Ovary (tissue), 10 donors: ENCODE data around the gene GNPAT. TPM values are rescaled to one million over a fixed set of nuclear protein-coding genes. Genes with fewer than 3 reads are reported as not detected.

ENCODE experiments used
- DNase-seq, 5 donors: peaks; one replicate each; pipeline ENCODE4 v3.0.0-alpha.2; 2019 to 2020
- H3K27ac ChIP-seq, 2 donors: fragments of 200-600 bp; one replicate each; pipeline versions ENCODE4 v1.5.1 to v1.8.0; 2019 to 2022
- H3K27me3 ChIP-seq: fragments of 200-600 bp; one replicate; pipeline ENCODE4 v1.8.0; 2022
- H3K36me3 ChIP-seq: fragments of 200-600 bp; sonication (generic); one replicate; pipeline ENCODE4 v1.5.1; 2019
- H3K4me1 ChIP-seq: one replicate; pipeline ENCODE4 v1.8.1; 2013; ENCODE audit warnings: mild to moderate bottlenecking, moderate library complexity; ENCODE audit not compliant: insufficient read depth
- H3K4me3 ChIP-seq: fragments of 200-600 bp; sonication (generic); one replicate; pipeline ENCODE4 v1.5.1; 2017
- H3K9me3 ChIP-seq, 2 donors: fragments of 200-600 bp in 1 of 2; sonication (generic) in 1 of 2; one replicate each; pipeline versions ENCODE4 v1.5.1 to v1.8.1; 2013 to 2019; ENCODE audit warnings: mild to moderate bottlenecking in 1 of 2, moderate library complexity in 1 of 2
- CTCF ChIP-seq, 3 donors: fragments of 450-650 bp in 2 of 3; fragments of 200-600 bp in 1 of 3; IDR thresholded peaks; one replicate each; pipeline versions ENCODE4 v1.5.1 to v1.8.0; 2016 to 2022; ENCODE audit warnings: antibody characterized with exemption in 3 of 3, mild to moderate bottlenecking in 1 of 3
- EP300 ChIP-seq: sonication (generic); formaldehyde crosslinking; IDR thresholded peaks from one replicate; pipeline ENCODE4 v1.6.1; 2017; ENCODE audit warnings: antibody characterized with exemption
- POLR2A ChIP-seq: fragments of 450-650 bp; IDR thresholded peaks from one replicate; pipeline ENCODE4 v1.6.1; 2017; ENCODE audit warnings: antibody characterized with exemption, mild to moderate bottlenecking, moderate library complexity
- WGBS, 3 donors: extraction: QIAGEN DNeasy Blood & Tissue Kit in 1 of 3; methylation state at CpG; one replicate each; pipeline versions ENCODE4 v1.1.5 to v1.1.7; 2013 to 2017; 5-methylcytosine and 5-hydroxymethylcytosine counted together
- intact Hi-C, 4 donors: fragments of 100-400 bp; cut with DNase I; formaldehyde crosslinking; loops; one replicate each; pipeline versions ENCODE4 v1.11.0 to v1.15.1; 2022 to 2023
- long read RNA-seq, 3 donors: library from polyadenylated mRNA in 2 of 3; unstranded in 2 of 3; transcript quantifications; one replicate each; pipeline ENCODE4 v2.0.0 and lab custom pipeline, GENCODE V29; 2021 to 2026
- polyA plus RNA-seq, 2 donors: library from polyadenylated mRNA; stranded (reverse); fragments of 200-250 nt in 1 of 2; fragments of 350-450 nt in 1 of 2; fragmentation: Illumina TruSeq in 1 of 2; extraction: RNeasy Lipid Tissue Mini Kit (QIAGEN cat#74804) in 1 of 2; gene quantifications; one replicate each; pipeline ENCODE4 v1.2.3, GENCODE V29; 2013 to 2014
- total RNA-seq, 7 donors: library from RNA; depleted of rRNA in 2 of 7; stranded (reverse); fragments of >200 nt in 2 of 7; fragmentation: NEBNext Ultra II Directional in 3 of 7; extraction: Animal tissue kit (Norgen Biotek cat#: 25700) in 3 of 7; gene quantifications; one replicate each; pipeline versions ENCODE4 v1.1.0 to v1.2.4, GENCODE V29; 2016 to 2023
- donor health status: DM: no; HTN: no; CAD: no; lungs with moderate emphysema.
- donor health status: DM: no; HTN: no; CAD: no.
- donor health status: Bipolar disorder and iron deficiency.
- donor health status: DM: yes; HTN: yes; CAD: no.
- donor health status: DM: no; HTN: no; CAD: no.
- donor health status: DM: yes; HTN: yes; CAD: no.

Gene GNPAT
- 10 to 100 TPM; 22.5 to 34.5 (median 30.2) TPM for total RNA-seq
- polyA plus RNA-seq = 10 to 100 TPM; 24.3 to 35.3 TPM
- long read RNA-seq, donor 1, transcript GNPAT-201 (16 exons, 2,643 nt) = major isoform, 255 of 371 reads
- long read RNA-seq, donor 1, partial matches to known transcripts = 40 of 371 reads
- long read RNA-seq, donor 1, other reads (novel, unspliced or antisense) = 74 of 371 reads
- long read RNA-seq, donor 2, transcript GNPAT-201 (16 exons, 2,643 nt) = major isoform, 16 of 30 reads
- long read RNA-seq, donor 2, partial matches to known transcripts = 13 of 30 reads
- long read RNA-seq, donor 2, other reads (novel, unspliced or antisense) = 0 of 30 reads
- long read RNA-seq, donor 3, transcript GNPAT-201 (16 exons, 2,643 nt) = major isoform, 84 of 101 reads
- long read RNA-seq, donor 3, partial matches to known transcripts = 2 of 101 reads
- long read RNA-seq, donor 3, other reads (novel, unspliced or antisense) = 15 of 101 reads

DNA sequence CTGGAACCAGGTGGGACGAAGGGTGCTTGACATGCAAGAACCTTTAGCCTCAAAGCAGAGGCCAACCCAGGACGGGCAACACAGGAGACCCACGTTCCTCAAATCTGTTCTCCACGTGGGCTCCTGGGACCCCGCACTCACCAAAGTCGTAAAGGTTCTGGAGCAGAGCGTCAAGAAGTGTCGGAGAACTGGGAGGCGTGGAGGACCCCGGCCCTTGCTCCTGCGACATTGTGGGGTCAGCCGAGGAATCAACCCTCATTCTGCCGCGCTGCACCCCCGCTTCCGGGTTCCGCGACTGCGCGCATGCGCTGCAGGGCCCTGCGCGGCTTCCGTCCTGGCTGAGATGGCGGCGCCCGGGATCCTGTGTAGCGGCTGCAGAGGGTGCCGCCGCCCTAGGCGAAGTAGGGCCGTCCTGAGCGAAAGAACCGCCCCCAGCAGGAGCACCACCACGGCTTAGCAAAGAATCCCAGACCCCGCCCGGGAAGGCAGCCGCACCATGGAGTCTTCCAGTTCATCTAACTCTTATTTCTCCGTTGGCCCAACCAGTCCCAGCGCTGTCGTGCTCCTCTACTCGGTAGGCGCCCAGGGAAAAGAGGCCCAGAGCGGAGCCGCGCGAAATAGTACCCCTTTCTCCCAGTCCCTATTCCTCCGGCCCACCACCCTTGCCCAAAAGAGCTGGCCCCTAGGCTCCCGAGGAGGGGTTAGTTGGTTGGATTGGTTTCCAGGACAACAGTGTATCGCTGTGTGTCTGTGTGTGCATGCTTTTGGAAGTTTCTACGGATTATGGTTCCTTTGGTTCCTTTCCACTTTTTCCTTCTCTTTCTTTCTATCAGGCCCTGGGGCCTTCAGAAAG is at the start of gene GNPAT:
GNPAT (plus strand) TSS at position 330 of the 853 bp plus-strand sequence; CDS start at position 497, 167 bp downstream.
- no peaks in the 10 kb centered on the region for H3K36me3 ChIP-seq
- WGBS, 3 donors = 0 to 1% (median 0%) methylated on average over 51 of the region's 51 CpGs
- TF ChIP-seq EP300 = no peak
- peak; percentile 75 for TF ChIP-seq POLR2A
- peak within 1 kb of the TSS; percentile 89 for H3K4me3 ChIP-seq
- peaks cover 8% of the 10 kb centered on the region for H3K4me1 ChIP-seq
- H3K27me3 ChIP-seq = no peaks in the 10 kb centered on the region
- peak within 1 kb of the TSS; percentile 3 to 67 for H3K27ac ChIP-seq
- DNase-seq = peak; percentile 80 to 92 (median 87)
- intact Hi-C loops = no loop called here
- no peaks in the 10 kb centered on the region for H3K9me3 ChIP-seq

DNA sequence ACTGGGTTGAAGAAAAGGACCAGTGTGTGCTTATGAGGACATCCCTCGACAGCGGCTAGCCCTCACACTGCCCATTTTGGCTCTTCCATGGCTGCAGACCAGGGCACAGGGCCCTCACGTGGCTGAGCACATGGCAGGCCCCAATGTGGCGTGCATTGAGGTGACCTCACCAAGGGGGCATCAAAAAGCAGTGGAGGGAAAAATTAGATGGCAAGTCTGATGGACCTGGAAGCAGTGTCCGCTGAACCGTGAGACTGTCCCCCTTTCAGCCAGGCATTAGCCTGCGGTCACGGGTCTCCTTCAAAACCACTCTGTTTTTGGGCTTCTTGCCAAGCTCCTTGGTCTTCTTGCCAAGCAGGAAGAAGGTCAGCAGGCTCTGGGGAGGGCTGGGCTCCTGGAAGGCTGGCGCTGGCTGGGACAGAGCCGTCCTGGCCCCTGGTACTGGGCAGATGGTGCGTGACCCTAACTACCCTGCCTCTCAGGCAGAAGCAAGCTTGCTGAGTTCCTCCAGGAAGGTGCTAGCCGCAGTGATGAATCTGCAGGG is 48.3 kb upstream of the GNPAT start:
- intact Hi-C loops = no loop called here
- Histone ChIP-seq H3K27ac (no peak overlapping the region), H3K36me3 (no peaks in the 10 kb centered on the region), H3K4me1 (no peaks in the 10 kb centered on the region), H3K27me3 (no peaks in the 10 kb centered on the region), H3K9me3 (no peaks in the 10 kb centered on the region), H3K4me3 (no peak overlapping the region)
- no peak for DNase-seq
- 38 to 49% (median 38%) methylated on average over 12 of the region's 12 CpGs for WGBS, 3 donors
- no peak for TF ChIP-seq POLR2A
- no peak for TF ChIP-seq EP300
- TF ChIP-seq CTCF (IDR thresholded peaks at IDR 0.05) = no peak

GRCh38 chr1:231193710-231194340 is 47.2 kb upstream of the GNPAT start:
- intact Hi-C loops = no loop called here
- H3K4me3 ChIP-seq = no peak overlapping the region
- 52 to 60% (median 59%) methylated on average over 10 of the region's 10 CpGs for WGBS, 3 donors
- no peaks in the 10 kb centered on the region for H3K27me3 ChIP-seq
- no peak for DNase-seq
- no peaks in the 10 kb centered on the region for H3K9me3 ChIP-seq
- no peak overlapping the region for H3K27ac ChIP-seq
- no peaks in the 10 kb centered on the region for H3K36me3 ChIP-seq
- TF ChIP-seq CTCF (IDR thresholded peaks at IDR 0.05) (no peak), EP300 (no peak), POLR2A (no peak)
- no peaks in the 10 kb centered on the region for H3K4me1 ChIP-seq

DNA sequence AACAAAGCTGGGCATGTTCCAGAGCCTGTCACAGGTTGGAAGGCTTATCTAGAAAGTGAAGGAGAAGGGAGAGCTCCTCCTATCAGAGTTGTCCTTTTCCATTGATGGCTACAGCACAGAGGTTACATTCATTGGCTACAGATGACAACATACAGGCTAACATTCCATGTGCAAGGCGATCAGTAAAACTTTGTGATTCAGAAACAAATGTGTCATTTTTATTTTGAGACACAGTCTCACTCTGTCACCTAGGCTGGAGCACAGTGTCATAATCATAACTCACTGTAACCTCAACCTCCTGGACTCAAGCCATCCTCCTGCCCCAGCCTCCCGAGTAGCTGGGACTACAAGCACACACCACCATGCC is 46.6 kb upstream of the GNPAT start:
- TF ChIP-seq EP300 (no peak), POLR2A (no peak), CTCF (IDR thresholded peaks at IDR 0.05) (no peak)
- Histone ChIP-seq H3K4me3 (no peak overlapping the region), H3K27me3 (no peaks in the 10 kb centered on the region), H3K27ac (no peak overlapping the region), H3K9me3 (no peaks in the 10 kb centered on the region), H3K36me3 (no peaks in the 10 kb centered on the region), H3K4me1 (no peaks in the 10 kb centered on the region)
- intact Hi-C loops = no loop called here
- WGBS, 3 donors = 67 to 74% (median 67%) methylated on average over 2 of the region's 2 CpGs
- no peak for DNase-seq
